Right ventricle myocardium inferior (tissue), 1 donor: ENCODE measurements around the gene SINHCAF. TPM values are rescaled to one million over a fixed set of nuclear protein-coding genes. Genes with fewer than 3 reads are reported as not detected.
"Not testable (repeated sequence)": the region's sequence is repeated elsewhere in the genome, so short reads cannot be mapped to it uniquely, and the experiment has no call there.

Source experiments
- ATAC-seq: fragments of 200-7000 bp; cut with Tn5 transposase; one replicate; pipeline ENCODE4 v1.9.1; 2020; ENCODE audit warnings: mild to moderate bottlenecking, moderate library complexity
- DNase-seq: peaks from one replicate; pipeline ENCODE4 v3.0.0; 2021; ENCODE audit errors: missing footprints
- intact Hi-C: fragments of 100-400 bp; cut with DNase I; formaldehyde crosslinking; loops from one replicate; pipeline ENCODE4 v1.11.0; 2022
- total RNA-seq: library from RNA; stranded (reverse); fragmentation: NEBNext Ultra II Directional; extraction: Animal tissue kit (Norgen Biotek cat#: 25700); gene quantifications from one replicate; pipeline ENCODE4 v1.2.1, GENCODE V29; 2021
- donor health status: DM: no; HTN: yes; CAD: no; lungs with severe emphysema.

The SINHCAF gene
- total RNA-seq, 1 donor from 2014 or later = 9.1 TPM

DNA sequence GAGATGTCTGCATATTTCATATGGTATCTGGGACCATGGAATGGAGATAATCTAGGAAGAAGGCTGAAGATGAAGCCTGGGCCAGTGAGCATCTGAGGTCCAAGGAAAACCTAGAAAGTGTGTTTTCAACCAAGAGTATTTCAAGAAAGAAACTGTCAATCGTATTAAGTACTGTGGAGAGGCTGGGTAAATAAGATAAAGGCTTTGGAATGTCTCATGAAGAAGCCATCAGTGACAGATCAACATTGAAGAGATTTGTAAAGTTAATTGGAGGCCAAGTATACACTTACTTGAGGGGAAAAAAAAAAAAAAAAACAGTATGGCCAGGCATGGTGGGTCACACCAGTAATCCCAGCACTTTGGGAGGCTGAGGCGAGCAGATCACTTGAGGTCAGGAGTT is 48.9 kb downstream of the SINHCAF start:
- ATAC-seq = no peak
- intact Hi-C loops = no loop called here
- DNase-seq = no peak

DNA sequence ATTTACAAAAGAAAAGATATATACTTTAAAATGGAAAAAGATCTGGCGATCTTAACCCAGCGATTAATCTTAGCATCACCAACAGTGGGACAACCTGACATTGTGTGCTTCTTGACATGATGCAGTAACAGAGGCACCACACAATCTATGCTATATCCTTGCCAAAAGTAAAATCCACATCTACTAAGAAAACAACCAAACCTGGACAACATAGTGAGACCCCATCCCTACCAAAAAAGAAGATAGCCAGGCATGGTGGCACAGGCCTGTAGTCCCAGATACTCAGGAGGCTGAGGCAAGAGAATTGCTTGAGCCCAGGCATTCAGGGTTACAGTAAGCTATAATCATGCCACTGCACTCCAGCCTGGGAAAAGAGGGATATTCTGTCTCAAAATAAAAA is 50.5 kb downstream of the SINHCAF start:
- intact Hi-C loops = no loop called here
- no peak for ATAC-seq
- DNase-seq = no peak

DNA sequence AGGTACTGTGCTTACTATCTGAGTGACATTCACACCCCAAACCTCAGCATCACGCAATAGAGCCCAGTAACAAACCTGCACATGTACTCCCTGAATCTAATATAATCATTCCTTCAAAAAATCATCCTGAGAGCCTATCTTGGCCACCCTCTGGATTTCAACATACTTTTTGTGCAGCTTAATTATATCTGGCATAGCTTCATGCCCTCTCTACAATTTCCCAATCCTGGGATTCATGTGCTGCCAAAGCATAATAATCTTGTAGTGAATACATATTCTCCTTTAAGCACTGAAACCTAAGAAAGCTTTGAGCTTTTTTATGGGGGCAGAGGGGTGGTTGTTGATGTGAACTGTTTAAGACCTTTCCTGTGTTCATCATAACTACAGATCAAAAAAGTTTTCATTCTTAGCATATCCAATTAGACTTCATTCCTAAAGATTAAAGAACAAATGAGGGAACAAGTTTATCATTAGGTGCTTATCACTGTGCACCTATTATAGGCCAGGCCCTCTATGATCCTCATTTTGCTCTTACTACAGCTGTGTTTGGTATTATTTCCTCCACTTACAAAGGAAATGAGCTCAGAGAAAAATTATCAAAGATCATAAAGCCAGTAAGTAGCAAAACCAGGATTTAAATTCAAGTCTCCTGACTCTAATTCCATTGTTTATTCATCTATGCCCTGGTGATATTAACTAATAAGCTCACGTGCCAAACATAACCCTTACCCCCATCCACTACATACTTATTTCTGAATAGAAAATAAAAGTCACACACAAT is 51.2 kb downstream of the SINHCAF start:
- DNase-seq (no peak), ATAC-seq (no peak)
- intact Hi-C loops = loop anchor here (5.0 kb wide), 1 partner anchor 427 kb away; no protein-coding TSS in a partner anchor

DNA sequence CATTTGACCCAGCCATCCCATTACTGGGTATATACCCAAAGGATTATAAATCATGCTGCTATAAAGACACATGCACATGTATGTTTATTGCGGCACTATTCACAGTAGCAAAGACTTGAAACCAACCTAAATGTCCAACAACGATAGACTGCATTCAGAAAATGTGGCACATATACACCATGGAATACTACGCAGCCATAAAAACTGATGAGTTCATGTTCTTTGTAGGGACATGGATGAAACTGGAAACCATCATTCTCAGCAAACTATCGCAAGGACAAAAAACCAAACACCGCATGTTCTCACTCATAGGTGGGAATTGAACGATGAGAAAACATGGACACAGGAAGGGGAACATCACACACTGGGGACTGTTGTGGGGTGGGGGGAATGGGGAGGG is 52.2 kb downstream of the SINHCAF start:
- not testable (repeated sequence) for DNase-seq, ATAC-seq
- intact Hi-C loops = loop anchor here (5.0 kb wide), 1 partner anchor 426 kb away; no protein-coding TSS in a partner anchor

DNA sequence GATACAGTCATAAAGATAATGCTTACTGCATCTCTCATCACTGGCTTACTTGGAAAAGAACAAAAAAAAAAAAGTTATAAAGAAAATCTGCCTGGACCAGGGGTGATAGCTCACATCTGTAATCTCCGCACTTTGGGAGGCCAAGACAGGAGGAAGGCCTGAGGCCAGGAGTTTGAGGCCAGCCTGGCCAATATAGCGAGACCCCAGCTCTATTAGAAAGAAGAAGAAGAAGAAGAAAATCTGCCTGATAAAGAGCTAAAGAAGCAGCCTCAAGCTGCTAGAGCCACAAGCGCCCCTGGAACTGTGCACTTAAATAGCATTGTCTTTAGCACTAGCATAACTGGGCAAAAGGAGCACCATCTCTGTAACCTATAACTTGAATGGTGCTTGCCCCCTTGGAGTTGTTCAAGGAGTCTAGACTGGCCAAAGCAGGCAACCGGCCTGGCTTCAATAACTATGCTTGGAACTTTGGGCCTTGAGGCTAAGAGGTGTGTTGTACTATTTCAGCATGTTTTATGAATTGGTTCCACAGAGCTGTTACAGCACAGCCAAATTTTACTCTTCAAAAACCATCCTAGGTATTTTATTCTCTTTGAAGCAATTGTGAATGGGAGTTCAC is 53.2 kb downstream of the SINHCAF start:
- ATAC-seq (no peak), DNase-seq (no peak)
- intact Hi-C loops = loop anchor here (5.0 kb wide), 1 partner anchor 425 kb away; no protein-coding TSS in a partner anchor

DNA sequence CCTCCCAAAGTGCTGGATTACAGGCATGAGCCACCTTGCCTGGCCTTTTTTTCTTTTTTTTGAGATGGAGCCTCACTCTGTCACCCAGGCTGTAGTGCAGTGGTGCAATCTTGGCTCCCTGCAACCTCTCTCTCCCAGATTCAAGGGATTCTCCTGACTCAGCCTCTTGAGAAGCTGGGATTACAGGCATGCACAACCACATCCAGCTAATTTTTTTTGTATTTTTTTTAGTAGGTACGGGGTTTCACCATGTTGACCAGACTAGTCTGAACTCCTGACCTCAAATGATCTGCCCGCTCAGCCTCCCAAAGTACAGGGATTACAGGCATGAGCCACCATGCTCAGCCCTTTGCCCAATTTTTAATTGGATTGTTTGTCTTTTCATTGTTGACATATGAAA is 58.0 kb downstream of the SINHCAF start:
- ATAC-seq = no peak
- intact Hi-C loops = no loop called here
- no peak for DNase-seq

DNA sequence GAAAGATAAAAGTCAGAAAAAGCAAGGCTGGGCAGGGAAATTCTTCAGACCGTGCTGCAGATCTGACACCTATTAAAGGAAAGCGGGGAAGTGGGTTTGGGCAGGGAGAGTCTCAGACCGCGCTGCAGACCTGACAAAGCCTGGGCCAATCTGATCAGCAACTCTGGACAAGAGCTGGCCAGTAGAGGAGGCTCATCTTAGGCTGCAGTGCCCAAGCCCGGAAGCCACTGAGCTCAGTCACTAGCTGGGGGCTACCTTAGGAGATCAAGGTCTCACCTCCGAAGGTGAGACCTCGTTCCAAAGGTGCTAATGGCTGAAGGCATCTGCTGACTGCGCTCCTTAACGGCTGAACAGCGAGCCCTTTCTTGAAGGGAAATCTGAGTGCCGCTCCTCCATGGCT is 60.2 kb downstream of the SINHCAF start:
- DNase-seq = no peak
- intact Hi-C loops = no loop called here

DNA sequence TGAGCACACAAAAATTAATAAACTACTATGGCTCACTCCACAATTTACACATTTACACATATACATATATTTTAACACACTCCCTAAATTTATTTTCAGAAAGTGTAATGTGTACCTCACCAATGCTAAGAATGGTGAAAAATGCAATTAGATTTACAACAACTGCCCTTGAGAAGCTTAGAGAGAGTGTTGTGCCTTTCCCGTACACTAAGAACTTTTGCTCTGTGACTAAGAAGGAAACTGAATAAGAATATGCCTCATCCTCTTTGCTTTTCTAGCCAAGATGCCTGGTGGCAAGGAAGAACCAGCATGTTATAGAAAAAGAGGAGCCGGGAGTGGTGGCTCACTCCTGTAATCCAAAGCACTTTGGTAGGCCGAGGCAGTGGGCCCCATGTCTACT is 62.3 kb downstream of the SINHCAF start:
- ATAC-seq (no peak), DNase-seq (no peak)
- intact Hi-C loops = no loop called here

More for the DNA sequence above, 60.2 kb downstream of the SINHCAF start:
- no peak for ATAC-seq

DNA sequence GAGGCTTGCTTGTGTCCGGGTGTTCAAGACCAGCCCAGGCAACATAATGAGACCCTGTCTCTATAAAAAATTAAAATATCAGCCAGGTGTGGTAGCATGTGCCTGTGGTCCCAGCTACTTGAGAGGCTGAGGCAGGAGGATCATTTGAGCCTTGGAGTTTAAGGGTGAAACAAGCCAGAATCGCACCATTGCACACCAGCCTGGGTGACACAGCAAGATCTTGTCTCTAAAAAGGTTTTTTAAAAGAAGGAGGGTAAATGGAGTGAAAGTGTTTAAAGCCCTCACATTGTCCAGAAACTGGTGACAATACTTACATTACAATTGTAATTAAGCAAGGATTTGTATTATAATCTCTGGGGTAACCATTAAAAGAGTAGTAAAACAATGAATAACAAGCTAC is 64.2 kb downstream of the SINHCAF start:
- DNase-seq = no peak
- no peak for ATAC-seq
- intact Hi-C loops = no loop called here

DNA sequence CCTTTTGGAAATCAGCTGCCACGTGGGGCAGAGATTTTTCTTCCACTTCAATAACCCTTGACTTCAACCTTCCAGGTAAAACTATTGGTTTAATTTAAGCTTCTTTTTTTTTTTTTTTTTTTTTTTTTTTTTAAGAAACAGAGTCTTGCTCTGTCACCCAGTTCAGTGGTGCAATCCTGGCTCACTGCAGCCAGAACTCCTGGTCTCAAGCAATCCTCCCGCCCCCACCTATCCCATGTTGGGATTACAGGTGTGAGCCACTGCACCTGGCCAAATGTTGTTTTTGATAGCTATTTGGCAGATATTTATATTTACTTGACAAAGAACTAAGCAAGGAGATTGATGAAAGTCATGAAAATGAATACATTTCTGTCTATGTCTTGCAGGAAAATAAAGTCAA is 65.1 kb downstream of the SINHCAF start:
- intact Hi-C loops = no loop called here
- DNase-seq (no peak), ATAC-seq (no peak)

DNA sequence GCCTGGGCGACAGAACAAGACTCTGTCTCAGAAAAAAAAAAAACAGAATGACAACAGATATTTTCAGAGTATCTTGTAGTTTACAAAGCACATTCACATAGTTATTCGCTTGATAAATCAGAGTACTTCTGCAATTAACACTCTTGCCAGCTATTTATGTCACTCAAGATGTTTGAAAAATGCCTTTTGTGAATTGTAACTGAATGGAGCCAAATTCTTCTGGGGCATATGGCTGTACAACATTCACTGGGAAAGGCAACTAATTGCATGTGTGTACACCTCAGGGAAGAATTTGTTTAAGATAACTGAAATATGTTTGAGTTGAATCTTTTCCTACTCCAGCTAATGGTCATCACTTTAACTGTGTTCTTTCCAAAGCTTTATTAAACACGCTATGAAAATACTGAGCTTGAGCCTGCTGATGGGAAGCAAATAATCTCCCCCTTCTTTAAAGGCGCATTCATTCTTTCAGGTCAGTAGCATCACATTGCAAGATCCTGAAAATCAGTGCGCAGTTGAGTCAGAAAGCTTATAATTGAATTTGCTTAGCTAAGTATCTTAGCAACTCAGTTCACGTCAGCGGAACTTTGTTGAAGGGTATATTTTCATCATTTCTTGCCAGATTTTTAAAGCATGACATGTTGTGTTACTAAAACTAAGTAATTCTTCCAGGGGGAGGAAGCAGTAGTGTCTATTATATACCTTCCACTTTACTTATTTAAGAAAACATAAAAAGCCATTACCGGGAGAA is 66.6 kb downstream of the SINHCAF start:
- ATAC-seq (no peak), DNase-seq (no peak)
- intact Hi-C loops = no loop called here

DNA sequence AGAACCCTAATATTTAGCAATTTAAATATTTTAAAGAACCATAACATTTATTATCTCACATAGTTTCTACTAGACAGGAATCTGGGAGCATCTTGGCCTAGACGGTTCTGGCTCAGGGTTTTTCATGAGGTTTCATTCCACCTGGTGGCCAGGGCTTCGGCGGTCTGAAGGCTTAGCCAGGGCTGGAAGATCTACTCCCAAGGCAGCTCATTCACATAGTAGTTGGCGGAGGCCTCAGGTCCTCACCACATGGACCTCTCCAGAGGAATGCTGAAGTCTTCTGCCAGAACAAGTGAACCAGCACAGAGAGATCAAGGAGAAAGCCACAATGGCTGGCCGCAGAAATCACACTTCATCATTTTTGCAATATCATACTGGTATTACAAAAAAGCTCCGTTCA is 68.2 kb downstream of the SINHCAF start:
- intact Hi-C loops = no loop called here
- DNase-seq (no peak), ATAC-seq (no peak)

DNA sequence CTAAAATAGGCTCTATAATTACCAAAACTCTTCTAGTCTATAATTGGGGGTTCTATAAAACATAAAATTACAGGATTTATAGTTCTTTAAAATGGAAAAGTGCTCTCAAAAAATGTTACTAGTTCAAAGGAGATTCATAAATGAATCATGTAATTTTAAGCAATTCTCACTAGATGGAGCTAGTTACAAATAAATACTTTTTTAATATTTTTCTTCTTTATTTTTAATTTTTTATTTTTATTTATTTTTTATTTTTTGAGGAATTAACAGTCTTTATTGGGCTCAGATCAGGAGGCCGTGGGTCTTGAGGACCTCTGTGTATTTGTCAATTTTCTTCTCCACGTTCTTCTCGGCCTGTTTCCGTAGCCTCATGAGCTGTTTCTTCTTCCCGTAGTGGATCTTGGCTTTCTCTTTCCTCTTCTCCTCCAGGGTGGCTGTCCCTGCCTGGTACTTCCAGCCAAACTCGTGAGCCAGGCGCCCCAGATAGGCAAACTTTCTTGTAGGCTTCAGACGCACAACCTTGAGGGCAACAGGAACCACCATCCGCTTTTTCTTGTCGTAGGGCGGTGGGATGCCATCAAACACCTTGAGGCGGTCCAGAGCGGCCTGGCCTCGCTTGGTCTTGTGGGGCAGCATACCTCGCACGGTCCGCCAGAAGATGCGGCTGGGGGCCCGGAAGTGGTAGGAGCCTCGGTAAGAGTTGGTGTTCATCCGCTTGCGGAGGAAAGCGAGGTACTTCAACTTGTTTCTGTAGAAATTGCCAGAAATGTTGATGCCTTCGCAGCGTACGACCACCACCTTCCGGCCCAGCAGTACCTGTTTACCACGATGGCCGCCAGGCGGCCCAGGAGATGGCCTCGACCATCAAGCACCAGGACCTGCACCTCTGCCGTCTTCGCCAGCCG is 74.0 kb downstream of the SINHCAF start:
- ATAC-seq, intact Hi-C loops: not testable (repeated sequence)
- DNase-seq = peak; percentile 56

DNA sequence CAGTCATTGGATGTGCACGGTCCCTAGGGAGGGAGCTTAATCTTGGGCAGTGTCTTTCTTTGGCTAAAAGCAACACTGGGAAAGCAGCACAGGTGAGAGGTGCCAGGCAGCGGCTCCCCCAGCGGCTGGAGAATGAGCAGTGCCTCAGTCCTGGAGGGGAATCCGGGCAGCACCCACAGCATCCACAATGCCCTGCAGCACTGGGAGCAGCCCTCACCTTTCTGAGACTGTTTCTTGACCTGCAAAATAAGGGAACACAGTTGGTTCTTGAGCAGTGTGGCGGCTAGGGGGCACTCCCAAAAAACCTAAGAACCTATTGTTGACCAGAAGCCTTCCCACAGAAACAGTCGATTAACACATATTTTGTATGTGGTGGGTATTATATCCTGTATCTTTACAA is 75.8 kb downstream of the SINHCAF start:
- intact Hi-C loops = no loop called here
- no peak for ATAC-seq
- DNase-seq = peak; percentile 60

DNA sequence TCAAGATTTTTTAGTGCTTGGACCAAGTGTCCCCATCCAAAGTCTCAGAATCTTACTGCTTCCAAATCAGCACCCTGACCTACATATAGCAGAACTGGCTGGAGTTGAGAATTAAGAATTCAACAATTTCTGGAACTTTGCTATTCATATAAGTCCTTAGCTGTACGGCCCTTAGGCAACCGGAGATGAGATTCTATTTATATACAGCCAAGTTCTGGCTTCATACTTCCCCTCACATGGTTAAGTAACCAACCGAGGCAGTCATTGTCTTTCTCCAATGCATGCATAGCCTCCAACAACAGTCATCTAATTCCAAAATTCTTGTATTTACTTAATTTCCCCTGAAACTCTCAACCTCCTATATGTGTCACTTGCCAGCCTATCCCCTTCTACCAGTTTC is 76.6 kb downstream of the SINHCAF start:
- intact Hi-C loops = no loop called here
- no peak for DNase-seq

DNA sequence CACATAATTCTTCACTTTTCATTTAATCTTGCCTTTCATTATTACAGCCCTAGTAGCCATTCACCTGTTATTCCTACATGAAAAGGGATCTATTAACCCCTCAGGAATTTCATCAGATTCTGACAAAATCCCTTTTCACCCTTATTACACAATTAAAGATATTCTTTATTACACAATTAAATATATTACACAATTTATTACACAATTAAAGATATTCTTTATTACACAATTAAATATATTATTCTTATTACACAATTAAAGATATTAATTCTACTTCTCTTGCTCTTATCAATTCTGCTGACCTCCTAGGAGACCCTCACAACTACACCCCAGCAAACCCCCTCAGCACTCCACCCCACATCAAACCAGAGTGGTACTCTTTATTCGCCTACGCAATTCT is 77.1 kb downstream of the SINHCAF start:
- DNase-seq = no peak
- ATAC-seq = no peak
- intact Hi-C loops = no loop called here

More for the DNA sequence above, 76.6 kb downstream of the SINHCAF start:
- no peak for ATAC-seq

DNA sequence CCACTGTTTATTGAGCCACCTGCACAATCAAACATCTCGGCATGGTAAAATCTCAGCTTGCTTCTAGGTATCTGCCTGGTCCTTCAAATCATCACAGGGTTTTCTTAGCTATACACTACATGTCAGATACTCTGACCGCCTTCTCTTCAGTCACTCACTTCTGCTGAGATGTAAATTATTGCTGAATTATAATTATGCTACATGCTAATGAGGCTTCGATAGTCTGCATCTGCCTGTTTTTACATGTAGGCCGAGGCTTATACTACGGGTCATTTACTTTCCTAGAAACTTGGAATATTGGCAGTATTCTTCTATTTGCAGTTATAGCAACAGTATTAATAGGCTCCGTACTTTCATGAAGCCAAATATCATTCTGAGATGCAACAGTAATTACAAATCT is 77.6 kb downstream of the SINHCAF start:
- ATAC-seq (no peak), DNase-seq (no peak)
- intact Hi-C loops = no loop called here

DNA sequence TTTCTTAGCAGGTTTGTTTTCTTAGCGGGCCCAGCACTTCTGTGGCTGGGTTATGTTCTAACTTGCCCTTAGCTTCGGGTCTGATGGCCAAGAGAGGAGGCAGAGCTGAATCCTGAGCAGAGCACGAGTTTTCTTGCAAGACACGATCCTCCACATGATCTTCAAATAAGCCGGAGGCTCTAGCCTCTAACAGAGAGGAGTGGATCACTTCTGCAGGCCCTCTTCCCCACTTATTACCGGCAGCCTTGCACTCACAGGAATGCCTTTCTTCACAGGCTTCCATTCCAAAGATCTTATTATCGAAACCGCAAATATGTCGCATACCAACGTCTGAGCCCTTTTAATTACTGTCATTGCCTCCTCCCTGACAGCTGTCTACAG is 79.5 kb downstream of the SINHCAF start:
- ATAC-seq (no peak), DNase-seq (no peak)
- intact Hi-C loops = no loop called here
